ENCODE data around the gene ZNF550.
A peak's percentile ranks its signal among the peaks of the same experiment; 100 is the strongest.
"Not testable (repeated sequence)": the region's sequence is repeated elsewhere in the genome, so short reads cannot be mapped to it uniquely, and the experiment has no call there.

ZNF550 gene

DNA sequence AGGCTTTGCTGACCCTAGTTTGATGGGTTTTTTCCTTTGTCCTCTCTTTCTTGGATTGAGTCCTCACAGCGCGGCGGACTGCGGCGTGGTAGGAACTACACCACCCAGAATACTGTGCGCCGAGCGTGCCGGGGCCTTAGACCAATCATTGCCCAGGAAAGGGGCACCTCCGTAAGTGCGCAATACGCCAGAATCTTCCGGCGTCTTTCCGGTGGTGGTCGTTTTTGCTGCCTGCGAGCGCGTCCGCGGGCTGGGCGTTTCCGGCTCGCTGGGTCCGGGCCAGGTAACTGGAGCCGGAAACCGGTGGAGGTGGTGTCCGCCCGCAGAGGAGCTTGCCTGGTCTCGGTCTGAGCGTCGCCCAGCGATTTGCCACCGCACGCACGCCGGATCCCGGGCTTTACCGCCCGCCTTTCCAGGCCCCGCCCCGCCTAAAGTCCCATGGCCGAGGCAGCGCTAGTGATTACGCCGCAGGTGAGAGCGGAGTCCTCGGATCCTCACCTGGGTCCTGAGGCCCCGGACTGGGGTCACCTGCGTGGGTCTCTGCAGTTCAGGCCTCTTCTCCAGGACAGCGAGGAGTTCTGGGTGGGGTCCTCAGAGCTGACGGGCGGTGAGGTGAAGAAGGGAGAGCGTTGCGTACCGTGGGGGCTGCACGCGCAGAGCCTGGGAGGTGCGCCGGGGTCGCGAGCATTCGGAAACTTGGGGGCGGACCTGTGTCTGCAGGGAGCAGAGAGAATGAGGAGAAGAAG lies 32.4 kb downstream of the ZNF550 start, which contains the start of gene ZNF549:
ZNF549 (plus strand) TSS at position 221 of the 746 bp plus-strand sequence; CDS start at position 439, 218 bp downstream.
- peak; percentile 94 for DNase-seq (ENCODE audit: low read depth)

DNA sequence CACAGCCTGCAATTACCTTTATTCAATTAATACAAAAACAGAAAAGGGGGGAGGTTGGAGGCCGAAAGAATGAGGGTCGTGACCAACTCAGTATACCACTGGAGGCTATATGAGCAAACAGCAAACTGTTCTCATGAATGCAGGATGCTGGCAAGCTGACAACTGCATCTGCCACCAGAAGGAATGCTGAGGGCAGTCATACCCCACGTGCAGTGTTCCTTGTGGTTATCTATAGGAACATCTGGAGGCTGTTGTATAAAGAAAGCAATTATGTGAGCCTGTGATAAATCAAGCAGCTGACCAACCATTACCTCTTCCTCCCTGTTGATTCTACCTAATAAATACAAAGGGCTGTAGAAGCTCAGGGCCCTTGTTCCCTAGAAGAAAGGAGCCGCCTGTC lies 41.6 kb downstream of the ZNF550 start:
- not testable (repeated sequence) for DNase-seq (ENCODE audit: low read depth)

DNA sequence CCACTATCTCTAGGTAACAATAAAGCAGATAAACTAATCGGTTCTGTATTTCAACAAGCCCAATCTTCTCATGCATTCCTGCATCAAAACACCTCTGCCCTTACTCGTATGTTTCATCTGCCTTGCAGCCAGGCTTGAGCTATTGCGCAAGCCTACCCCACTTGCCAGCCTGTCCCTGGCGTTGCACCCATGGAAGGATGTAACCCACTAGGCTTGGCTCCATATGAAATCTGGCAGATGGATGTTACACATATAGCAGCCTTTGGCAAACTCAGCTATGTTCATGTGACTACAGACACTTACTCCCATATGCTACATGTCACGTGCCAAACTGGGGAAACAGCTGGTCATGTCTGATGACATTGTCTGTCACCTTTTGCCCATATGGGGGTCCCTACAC lies 44.4 kb downstream of the ZNF550 start:
- DNase-seq (ENCODE audit: low read depth), result no peak

DNA sequence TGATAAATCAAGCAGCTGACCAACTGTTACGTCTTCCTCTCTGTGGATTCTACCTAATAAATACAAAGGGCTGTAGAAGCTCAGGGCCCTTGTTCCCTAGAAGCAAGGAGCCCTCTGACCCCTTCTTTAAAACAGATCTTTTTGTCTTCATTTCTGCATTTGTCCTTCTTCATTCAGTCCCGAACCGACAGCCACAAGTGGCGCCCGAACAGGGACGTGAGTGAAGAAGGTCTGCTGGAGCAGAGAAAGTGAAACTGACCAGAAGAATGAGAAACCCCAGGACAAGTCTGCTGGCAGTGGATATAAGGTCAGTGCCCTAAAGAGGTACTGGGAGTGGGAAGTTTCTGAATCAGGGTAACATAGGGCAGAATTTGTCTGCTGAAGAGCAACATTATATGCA lies 46.8 kb downstream of the ZNF550 start:
- DNase-seq (ENCODE audit: low read depth), result peak; percentile 17

DNA sequence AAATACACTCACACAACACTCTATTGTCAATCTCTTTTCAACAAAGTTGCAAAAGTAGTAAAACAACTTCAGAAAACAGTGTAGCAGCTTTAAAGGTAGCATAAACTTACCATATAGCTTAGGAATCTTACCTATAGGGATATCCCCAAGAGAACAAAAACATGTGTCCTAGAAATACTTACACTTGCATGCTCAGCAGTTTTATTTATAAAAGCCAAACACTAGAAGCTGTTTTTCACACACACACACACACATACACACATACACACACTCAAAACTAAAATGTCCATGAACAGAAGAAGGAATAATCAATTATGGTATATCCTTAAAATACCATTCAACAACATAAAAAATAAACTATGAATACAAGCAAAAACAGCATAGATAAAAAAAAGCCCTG lies 48.2 kb downstream of the ZNF550 start:
- DNase-seq (ENCODE audit: low read depth), result no peak

DNA sequence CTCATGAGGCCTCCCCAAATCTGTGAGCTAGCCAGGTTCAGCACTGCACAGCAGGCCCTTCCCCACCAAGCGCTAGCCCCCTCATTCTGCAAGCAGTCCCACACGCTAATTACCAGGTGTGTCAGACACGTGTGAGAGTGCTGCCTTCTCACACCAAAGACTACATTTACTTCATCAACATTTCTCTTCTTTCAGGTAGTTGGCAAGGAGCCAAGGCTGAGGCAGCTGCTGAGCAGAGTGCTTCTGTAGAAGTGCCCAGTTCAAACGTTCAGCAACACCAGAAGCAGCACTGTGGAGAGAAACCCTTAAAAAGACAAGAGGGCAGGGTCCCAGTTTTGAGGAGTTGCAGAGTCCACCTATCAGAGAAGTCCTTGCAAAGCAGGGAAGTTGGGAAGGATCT lies 53.5 kb downstream of the ZNF550 start:
- no peak for DNase-seq (ENCODE audit: low read depth)

DNA sequence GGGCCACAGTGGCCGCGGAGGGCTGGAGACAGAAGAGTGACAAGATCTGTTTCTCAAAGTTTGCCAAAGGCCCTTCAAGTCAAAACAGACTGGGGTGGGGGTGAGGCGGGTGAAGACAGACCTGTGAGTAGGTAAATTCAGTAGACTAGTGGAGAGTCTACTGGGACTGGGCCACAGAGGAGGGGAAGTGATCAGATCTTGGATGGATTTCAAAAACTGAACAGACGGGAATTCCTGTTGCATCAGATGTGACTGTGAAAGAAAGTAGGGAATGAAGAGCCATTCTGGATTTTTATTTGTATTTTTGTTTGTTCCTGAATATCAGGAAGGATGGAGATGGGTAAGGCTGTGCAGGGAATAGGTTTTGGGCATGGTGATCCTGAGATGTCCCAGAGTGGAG lies 59.3 kb downstream of the ZNF550 start:
- peak; percentile 43 for DNase-seq (ENCODE audit: low read depth)

DNA sequence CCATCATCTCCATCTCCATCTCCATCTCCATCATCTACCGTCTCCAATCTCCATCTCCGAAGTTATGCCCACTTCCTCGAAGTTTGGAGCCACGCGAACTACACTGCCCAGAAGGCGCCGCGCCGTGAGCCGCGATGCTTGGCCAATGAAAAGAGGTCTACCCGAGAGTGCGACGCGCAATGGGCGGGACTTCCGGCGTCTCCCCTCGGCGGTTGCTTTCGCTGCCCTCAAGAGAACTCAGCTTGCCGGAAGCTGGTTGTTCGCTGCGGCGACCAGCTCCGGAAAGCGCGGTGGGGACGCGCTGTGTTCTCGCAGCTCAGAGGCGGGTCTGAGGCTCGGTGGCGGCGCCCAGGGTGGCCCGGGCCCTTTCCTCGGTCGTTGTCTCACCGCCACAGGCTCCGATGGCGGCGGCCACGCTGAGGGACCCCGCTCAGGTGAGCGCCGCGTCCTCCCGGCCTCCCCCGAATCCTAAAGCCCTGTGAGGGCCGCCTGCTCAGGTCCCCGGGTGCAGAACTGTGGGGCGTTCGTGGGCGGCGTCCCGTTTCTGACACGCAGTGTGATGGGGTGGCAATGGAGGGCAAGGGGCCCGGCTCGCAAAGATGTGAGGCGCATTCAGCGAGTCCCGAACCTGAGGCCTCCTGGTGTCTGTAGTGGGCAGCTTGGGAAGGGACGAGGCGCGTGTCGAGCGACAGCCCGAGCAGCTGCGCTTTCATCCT lies 59.8 kb downstream of the ZNF550 start, which contains the start of gene ZNF773:
ZNF773 (plus strand) TSS at position 259 of the 716 bp plus-strand sequence; CDS start at position 402, 143 bp downstream.
- peak; percentile 96 for DNase-seq (ENCODE audit: low read depth)

DNA sequence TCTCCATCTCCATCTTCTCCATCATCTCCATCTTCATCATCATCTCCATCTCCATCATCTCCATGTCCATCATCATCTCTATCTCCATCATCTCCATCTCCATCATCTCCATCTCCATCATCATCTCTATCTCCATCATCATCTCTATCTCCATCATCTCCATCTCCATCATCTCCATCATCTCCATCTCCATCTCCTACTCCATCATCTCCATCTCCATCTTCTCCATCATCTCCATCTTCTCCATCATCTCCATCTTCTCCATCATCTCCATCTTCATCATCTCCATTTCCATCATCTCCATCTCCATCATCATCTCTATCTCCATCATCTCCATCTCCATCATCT lies 60.4 kb downstream of the ZNF550 start:
- not testable (repeated sequence) for DNase-seq (ENCODE audit: low read depth)

DNA sequence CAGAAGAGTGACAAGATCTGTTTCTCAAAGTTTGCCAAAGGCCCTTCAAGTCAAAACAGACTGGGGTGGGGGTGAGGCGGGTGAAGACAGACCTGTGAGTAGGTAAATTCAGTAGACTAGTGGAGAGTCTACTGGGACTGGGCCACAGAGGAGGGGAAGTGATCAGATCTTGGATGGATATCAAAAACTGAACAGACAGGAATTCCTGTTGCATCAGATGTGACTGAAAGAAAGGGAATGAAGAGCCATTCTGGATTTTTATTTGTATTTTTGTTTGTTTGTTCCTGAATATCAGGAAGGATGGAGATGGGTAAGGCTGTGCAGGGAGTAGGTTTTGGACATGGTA lies 71.4 kb downstream of the ZNF550 start:
- not testable (repeated sequence) for DNase-seq (ENCODE audit: low read depth)

DNA sequence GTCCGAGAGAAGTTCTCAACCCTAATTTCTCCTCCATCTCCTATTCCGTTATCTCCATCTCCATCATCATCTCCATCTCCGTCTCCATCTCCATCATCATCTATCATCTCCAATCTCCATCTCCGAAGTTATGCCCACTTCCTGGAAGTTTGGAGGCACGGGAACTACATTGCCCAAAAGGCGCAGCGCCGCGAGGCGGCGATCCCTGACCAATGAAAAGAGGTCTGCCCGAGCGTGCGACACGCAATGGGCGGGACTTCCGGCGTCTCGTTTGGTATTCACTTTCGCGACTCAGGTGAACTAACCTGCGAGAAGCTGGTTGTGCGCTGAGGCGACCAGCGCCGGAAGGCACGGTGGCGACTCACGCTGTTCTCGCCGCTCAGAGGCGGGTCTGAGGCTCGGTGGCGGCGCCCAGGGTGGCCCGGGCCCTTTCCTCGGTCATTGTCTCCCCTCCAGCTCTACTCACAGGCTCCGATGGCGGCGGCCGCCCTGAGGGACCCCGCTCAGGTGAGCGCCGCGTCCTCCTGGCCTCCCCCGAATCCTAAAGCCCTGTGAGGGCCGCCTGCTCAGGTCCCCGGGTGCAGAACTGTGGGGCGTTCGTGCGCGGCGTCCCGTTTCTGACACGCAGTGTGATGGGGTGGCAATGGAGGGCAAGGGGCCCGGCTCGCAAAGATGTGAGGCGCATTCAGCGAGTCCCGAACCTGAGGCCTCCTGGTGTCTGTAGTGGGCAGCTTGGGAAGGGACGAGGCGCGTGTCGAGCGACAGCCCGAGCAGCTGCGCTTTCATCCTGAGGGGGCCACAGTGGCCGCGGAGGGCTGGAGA lies 72.0 kb downstream of the ZNF550 start, which contains the start of gene ZNF419:
ZNF419 (plus strand) TSS at position 274 of the 822 bp plus-strand sequence; CDS start at position 475, 201 bp downstream.
- peak; percentile 88 for DNase-seq (ENCODE audit: low read depth)
